ENCODE measurements around the gene TRAF2.
A peak's percentile ranks its signal among the peaks of the same experiment; 100 is the strongest.

Gene TRAF2

GRCh38 chr9:136847088-136847825 lies 39.1 kb upstream of the TRAF2 start:
- no peak for DNase-seq (ENCODE audit: low read depth, low spot score)

- DNase-seq (ENCODE audit: low read depth, low spot score), result no peak
Measured at GRCh38 chr9:136847826-136848392, 38.4 kb upstream of the TRAF2 start.

GRCh38 chr9:136848393-136849037 lies 37.8 kb upstream of the TRAF2 start:
- no peak for DNase-seq (ENCODE audit: low read depth, low spot score)

- DNase-seq (ENCODE audit: low read depth, low spot score), result peak; percentile 98
Measured at GRCh38 chr9:136849038-136849959, 37.0 kb upstream of the TRAF2 start, which contains the start of gene PHPT1. Gene PHPT1 (plus strand): TSS chr9:136849409. CDS start chr9:136849431, 22 bp downstream.

- DNase-seq (ENCODE audit: low read depth, low spot score), result no peak
Measured at GRCh38 chr9:136849960-136850865, 36.1 kb upstream of the TRAF2 start.

GRCh38 chr9:136850866-136851775 lies 35.2 kb upstream of the TRAF2 start:
- no peak for DNase-seq (ENCODE audit: low read depth, low spot score)

GRCh38 chr9:136851941-136852663 lies 34.2 kb upstream of the TRAF2 start, which contains the start of gene MAMDC4:
Gene MAMDC4 (plus strand): TSS chr9:136852346. CDS start chr9:136852417, 71 bp downstream.
- no peak for DNase-seq (ENCODE audit: low read depth, low spot score)

- no peak for DNase-seq (ENCODE audit: low read depth, low spot score)
Measured at GRCh38 chr9:136852664-136853595, 33.4 kb upstream of the TRAF2 start.

- DNase-seq (ENCODE audit: low read depth, low spot score), result no peak
Measured at GRCh38 chr9:136853596-136854112, 32.7 kb upstream of the TRAF2 start.

- no peak for DNase-seq (ENCODE audit: low read depth, low spot score)
Measured at GRCh38 chr9:136854113-136854841, 32.0 kb upstream of the TRAF2 start.

- no peak for DNase-seq (ENCODE audit: low read depth, low spot score)
Measured at GRCh38 chr9:136854842-136855460, 31.4 kb upstream of the TRAF2 start.

- no peak for DNase-seq (ENCODE audit: low read depth, low spot score)
Measured at GRCh38 chr9:136855461-136856078, 30.7 kb upstream of the TRAF2 start.

- no peak for DNase-seq (ENCODE audit: low read depth, low spot score)
Measured at GRCh38 chr9:136856079-136856476, 30.2 kb upstream of the TRAF2 start.

- no peak for DNase-seq (ENCODE audit: low read depth, low spot score)
Measured at GRCh38 chr9:136856541-136857141, 29.7 kb upstream of the TRAF2 start.

- DNase-seq (ENCODE audit: low read depth, low spot score), result no peak
Measured at GRCh38 chr9:136857166-136857565, 29.1 kb upstream of the TRAF2 start.

Measured in brain pericyte (primary cell).